Endodermal cell (in vitro differentiated cells): Measurements from ENCODE around the gene HPGD. TPM values are rescaled to one million over a fixed set of nuclear protein-coding genes. Genes with fewer than 3 reads are reported as not detected.

Source experiments
- DNase-seq: peaks from one replicate; pipeline ENCODE4 v3.0.0-alpha.2; 2017
- H3K27ac ChIP-seq: 2 replicates; pipeline ENCODE4 v1.5.1; 2013; ENCODE audit warnings: mild to moderate bottlenecking, low read depth, low read length, moderate library complexity
- H3K27me3 ChIP-seq: 2 replicates; pipeline ENCODE4 v1.6.1; 2013; ENCODE audit warnings: mild to moderate bottlenecking, low read length, moderate library complexity; ENCODE audit not compliant: insufficient read depth, control insufficient read depth, poor library complexity, severe bottlenecking
- H3K36me3 ChIP-seq: 2 replicates; pipeline ENCODE4 v1.7.0; 2013; ENCODE audit warnings: mild to moderate bottlenecking, low read length, moderate library complexity; ENCODE audit not compliant: control insufficient read depth, insufficient read depth
- H3K4me1 ChIP-seq: one replicate; pipeline ENCODE4 v1.7.0; 2013; ENCODE audit warnings: low read length; ENCODE audit not compliant: control insufficient read depth, insufficient read depth
- H3K4me3 ChIP-seq: 2 replicates; pipeline ENCODE4 v1.5.1; 2013; ENCODE audit warnings: mild to moderate bottlenecking, low read length, moderate library complexity
- H3K9ac ChIP-seq: 2 replicates; pipeline ENCODE4 v1.6.1; 2013; ENCODE audit warnings: mild to moderate bottlenecking, low read length, moderate library complexity; ENCODE audit not compliant: poor library complexity, severe bottlenecking; ENCODE audit errors: extremely low read depth
- H3K9me3 ChIP-seq: 2 replicates; pipeline ENCODE4 v1.6.1; 2013; ENCODE audit warnings: mild to moderate bottlenecking, low read length, moderate library complexity; ENCODE audit not compliant: control insufficient read depth
- H3K27ac Mint-ChIP-seq: 2 replicates; pipeline ENCODE4 v1.8.0; 2020; ENCODE audit warnings: mixed read lengths
- H3K27me3 Mint-ChIP-seq: 2 replicates; pipeline ENCODE4 v1.8.0; 2021; ENCODE audit warnings: mild to moderate bottlenecking, mixed read lengths; ENCODE audit not compliant: insufficient read depth
- H3K36me3 Mint-ChIP-seq: 2 replicates; pipeline ENCODE4 v1.8.0; 2020; ENCODE audit warnings: low read depth, mixed read lengths
- H3K4me1 Mint-ChIP-seq: 2 replicates; pipeline ENCODE4 v1.8.0; 2020; ENCODE audit warnings: mixed read lengths
- H3K4me3 Mint-ChIP-seq: 2 replicates; pipeline ENCODE4 v1.8.0; 2020; ENCODE audit warnings: mild to moderate bottlenecking, moderate library complexity, mixed read lengths
- H3K9me3 Mint-ChIP-seq: 2 replicates; pipeline ENCODE4 v1.8.0; 2020; ENCODE audit warnings: mild to moderate bottlenecking, mixed read lengths
- WGBS, 2 experiments: methylation state at CpG; one replicate each; pipeline versions ENCODE4 v1.1.5 to v1.1.7; 2013; ENCODE audit warnings: missing lambda C conversion rate in 2 of 2, mixed read lengths in 1 of 2; ENCODE audit not compliant: insufficient coverage in 1 of 2, insufficient read length in 1 of 2; 5-methylcytosine and 5-hydroxymethylcytosine counted together
- total RNA-seq, 2 donors: library from RNA; stranded (reverse); fragmentation: NEBNext Ultra II Directional in 1 of 2; extraction: Animal tissue kit (Norgen Biotek cat#: 25700) in 1 of 2; gene quantifications; 2 replicates in 1 of 2; 3 replicates in 1 of 2; pipeline ENCODE4 v1.2.1, GENCODE V29; 2021
- TF ChIP-seq, protein P1 (sequence below): fragments of 200-600 bp; sonication (generic); conservative IDR thresholded peaks from 2 replicates; pipeline ENCODE4 v1.5.0; 2021; ENCODE audit warnings: antibody characterized with exemption, mild to moderate bottlenecking

The HPGD gene
- total RNA-seq, 2 donors from 2014 or later: 1.2 to 27.7 TPM

DNA sequence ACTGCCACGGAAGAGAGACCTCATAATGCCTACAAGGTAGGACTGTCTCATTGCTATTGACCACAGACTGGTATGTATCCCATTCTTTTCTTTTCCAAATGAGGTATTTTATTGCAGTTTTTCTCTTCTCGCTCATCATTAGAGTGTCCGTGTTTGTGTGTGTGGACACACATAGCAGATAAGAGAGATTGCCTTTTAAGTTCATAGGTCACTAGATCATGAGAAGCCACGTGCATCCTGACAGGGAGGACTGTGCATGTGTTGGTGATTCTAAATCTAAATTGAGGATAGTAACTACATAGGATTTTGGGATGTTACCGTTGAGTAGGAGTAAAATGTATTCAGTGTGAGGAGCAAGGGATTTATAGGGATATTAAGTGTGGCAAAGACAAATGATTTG lies 37.3 kb downstream of the HPGD start:
- H3K27ac Mint-ChIP-seq: no peak overlapping the region
- H3K9ac ChIP-seq: no peak overlapping the region
- TF ChIP-seq, protein P1, sequence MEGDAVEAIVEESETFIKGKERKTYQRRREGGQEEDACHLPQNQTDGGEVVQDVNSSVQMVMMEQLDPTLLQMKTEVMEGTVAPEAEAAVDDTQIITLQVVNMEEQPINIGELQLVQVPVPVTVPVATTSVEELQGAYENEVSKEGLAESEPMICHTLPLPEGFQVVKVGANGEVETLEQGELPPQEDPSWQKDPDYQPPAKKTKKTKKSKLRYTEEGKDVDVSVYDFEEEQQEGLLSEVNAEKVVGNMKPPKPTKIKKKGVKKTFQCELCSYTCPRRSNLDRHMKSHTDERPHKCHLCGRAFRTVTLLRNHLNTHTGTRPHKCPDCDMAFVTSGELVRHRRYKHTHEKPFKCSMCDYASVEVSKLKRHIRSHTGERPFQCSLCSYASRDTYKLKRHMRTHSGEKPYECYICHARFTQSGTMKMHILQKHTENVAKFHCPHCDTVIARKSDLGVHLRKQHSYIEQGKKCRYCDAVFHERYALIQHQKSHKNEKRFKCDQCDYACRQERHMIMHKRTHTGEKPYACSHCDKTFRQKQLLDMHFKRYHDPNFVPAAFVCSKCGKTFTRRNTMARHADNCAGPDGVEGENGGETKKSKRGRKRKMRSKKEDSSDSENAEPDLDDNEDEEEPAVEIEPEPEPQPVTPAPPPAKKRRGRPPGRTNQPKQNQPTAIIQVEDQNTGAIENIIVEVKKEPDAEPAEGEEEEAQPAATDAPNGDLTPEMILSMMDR: no peak
- no peaks in the 10 kb centered on the region for H3K36me3 ChIP-seq
- H3K4me1 ChIP-seq: no peaks in the 10 kb centered on the region
- H3K9me3 Mint-ChIP-seq: no peaks in the 10 kb centered on the region
- no peak overlapping the region for H3K4me3 ChIP-seq
- no peaks in the 10 kb centered on the region for H3K4me1 Mint-ChIP-seq
- H3K27me3 ChIP-seq: no peaks in the 10 kb centered on the region
- no peak overlapping the region for H3K27ac ChIP-seq
- 88 to 94% methylated on average over 3 to 5 of the region's 5 CpGs for WGBS, 2 experiments
- no peaks in the 10 kb centered on the region for H3K9me3 ChIP-seq
- DNase-seq: no peak
- no peak overlapping the region for H3K4me3 Mint-ChIP-seq
- no peaks in the 10 kb centered on the region for H3K27me3 Mint-ChIP-seq
- no peaks in the 10 kb centered on the region for H3K36me3 Mint-ChIP-seq

DNA sequence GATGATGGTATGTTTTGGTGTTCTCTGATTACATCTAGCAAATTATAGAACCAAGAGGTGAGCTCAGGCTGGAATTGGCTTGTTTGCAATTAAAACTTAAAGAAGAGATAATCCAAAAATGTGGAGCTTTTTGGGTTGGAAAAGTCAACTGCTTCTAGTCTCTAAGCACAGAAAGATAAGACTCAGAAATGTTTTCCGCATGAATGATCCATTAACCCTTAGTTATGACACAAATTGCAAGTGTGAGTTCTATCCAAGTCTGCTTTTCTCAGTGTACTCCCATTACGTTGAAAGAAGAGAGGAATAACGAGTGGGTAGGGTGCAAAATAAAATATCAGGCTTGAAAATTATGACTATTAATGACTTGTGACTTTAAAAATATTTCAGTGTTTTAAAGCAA lies 38.5 kb downstream of the HPGD start:
- WGBS, 2 experiments: 90 to 92% methylated on average over 2 to 3 of the region's 3 CpGs
- Mint-ChIP-seq H3K4me1 (no peaks in the 10 kb centered on the region), H3K36me3 (no peaks in the 10 kb centered on the region), H3K27ac (no peak overlapping the region), H3K4me3 (no peak overlapping the region), H3K9me3 (no peaks in the 10 kb centered on the region), H3K27me3 (no peaks in the 10 kb centered on the region)
- Histone ChIP-seq H3K27me3 (no peaks in the 10 kb centered on the region), H3K9me3 (no peaks in the 10 kb centered on the region), H3K4me1 (no peaks in the 10 kb centered on the region), H3K27ac (no peak overlapping the region), H3K36me3 (no peaks in the 10 kb centered on the region), H3K4me3 (no peak overlapping the region), H3K9ac (no peak overlapping the region)
- TF ChIP-seq, protein P1: no peak
- DNase-seq: no peak

DNA sequence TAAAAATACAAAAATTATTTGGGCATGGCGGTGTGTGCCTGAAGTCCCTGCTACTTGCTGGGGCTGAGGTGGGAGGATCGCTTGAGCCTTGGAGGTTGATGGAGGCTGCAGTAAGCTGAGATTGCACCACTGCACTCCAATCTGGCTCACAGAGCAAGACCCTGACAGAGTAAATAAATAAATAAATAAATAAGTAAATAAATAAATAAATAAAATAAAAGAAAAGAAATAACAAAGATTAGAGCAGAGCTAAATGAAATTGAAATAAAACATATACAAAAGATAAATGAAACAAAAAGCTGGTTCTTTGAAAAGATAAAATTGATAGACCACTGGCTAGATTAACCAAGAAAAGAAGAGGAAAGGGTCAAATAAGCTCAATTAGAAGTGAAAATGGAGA lies 43.1 kb downstream of the HPGD start:
- no peak overlapping the region for H3K4me3 Mint-ChIP-seq
- no peaks in the 10 kb centered on the region for H3K27me3 Mint-ChIP-seq
- 85 to 90% methylated on average over 2 of the region's 2 CpGs for WGBS, 2 experiments
- Histone ChIP-seq H3K9ac (no peak overlapping the region), H3K27ac (no peak overlapping the region), H3K27me3 (no peaks in the 10 kb centered on the region), H3K4me1 (no peaks in the 10 kb centered on the region), H3K36me3 (no peaks in the 10 kb centered on the region), H3K4me3 (no peak overlapping the region), H3K9me3 (no peaks in the 10 kb centered on the region)
- H3K4me1 Mint-ChIP-seq: no peaks in the 10 kb centered on the region
- TF ChIP-seq, protein P1: no peak
- H3K9me3 Mint-ChIP-seq: no peaks in the 10 kb centered on the region
- H3K36me3 Mint-ChIP-seq: no peaks in the 10 kb centered on the region
- no peak overlapping the region for H3K27ac Mint-ChIP-seq
- DNase-seq: no peak
